ENCODE results near the gene UNC13A. TPM values are rescaled to one million over a fixed set of nuclear protein-coding genes. Genes with fewer than 3 reads are reported as not detected.

The UNC13A gene
- total and polyA plus RNA-seq, 2 donors (not counting 1 experiment from before 2014, with no cell fraction given): under 0.01 to 0.28 TPM

GRCh38 chr19:17685451-17686022 is 2.6 kb downstream of the UNC13A start:
- peaks cover 17% of the 10 kb centered on the region for H3K27me3 ChIP-seq (ENCODE audit: control insufficient read depth, insufficient read depth, low read length)
- no peak for TF ChIP-seq EZH2 (IDR thresholded peaks at IDR 0.05; ENCODE audit: low read length, missing control alignments)
- TF ChIP-seq CTCF (conservative IDR thresholded peaks at IDR 0.05 in 1 of 2, IDR thresholded peaks at IDR 0.05 in 1 of 2; ENCODE audit: low read depth in 1 of 2, low read length in 2 of 2): no peak
- H2AFZ ChIP-seq (ENCODE audit: low read length): no peak overlapping the region
- H3K4me2 ChIP-seq (ENCODE audit: extremely low read depth, insufficient read depth, low read length): no peak overlapping the region
- no peak overlapping the region for H3K27ac ChIP-seq (ENCODE audit: insufficient read depth, low read length)
- H3K4me1 ChIP-seq (ENCODE audit: control insufficient read depth, extremely low read depth, insufficient read depth, low read length): peaks cover 3% of the 10 kb centered on the region
- no peak overlapping the region for H3K9ac ChIP-seq (ENCODE audit: insufficient read depth, low read length)
- H4K20me1 ChIP-seq (ENCODE audit: control insufficient read depth, extremely low read depth, insufficient read depth, low read length): no peaks in the 10 kb centered on the region
- H3K9me3 ChIP-seq (ENCODE audit: control insufficient read depth, insufficient read depth, low read depth, low read length): no peaks in the 10 kb centered on the region
- no peaks in the 10 kb centered on the region for H3K79me2 ChIP-seq (ENCODE audit: control insufficient read depth, insufficient read depth, low read length)
- no peaks in the 10 kb centered on the region for H3K36me3 ChIP-seq (ENCODE audit: control insufficient read depth, insufficient read depth, low read length)
- H3K4me3 ChIP-seq (replicated peaks in 1 of 4; ENCODE audit: control extremely low read depth in 1 of 4, insufficient read depth in 1 of 4, low read depth in 3 of 4, low read length in 4 of 4): no peak overlapping the region
- no peak for DNase-seq (ENCODE audit: low read depth in 2 of 2)

GRCh38 chr19:17684256-17684655 is 3.9 kb downstream of the UNC13A start:
- Histone ChIP-seq H3K4me2 (ENCODE audit: extremely low read depth, insufficient read depth, low read length) (no peak overlapping the region), H2AFZ (ENCODE audit: low read length) (no peak overlapping the region), H3K4me3 (replicated peaks in 1 of 4; ENCODE audit: control extremely low read depth in 1 of 4, insufficient read depth in 1 of 4, low read depth in 3 of 4, low read length in 4 of 4) (no peak overlapping the region), H3K27ac (ENCODE audit: insufficient read depth, low read length) (no peak overlapping the region), H3K4me1 (ENCODE audit: control insufficient read depth, extremely low read depth, insufficient read depth, low read length) (peaks cover 9% of the 10 kb centered on the region), H4K20me1 (ENCODE audit: control insufficient read depth, extremely low read depth, insufficient read depth, low read length) (no peaks in the 10 kb centered on the region), H3K9me3 (ENCODE audit: control insufficient read depth, insufficient read depth, low read depth, low read length) (no peaks in the 10 kb centered on the region), H3K36me3 (ENCODE audit: control insufficient read depth, insufficient read depth, low read length) (no peaks in the 10 kb centered on the region), H3K27me3 (ENCODE audit: control insufficient read depth, insufficient read depth, low read length) (peaks cover 20% of the 10 kb centered on the region), H3K79me2 (ENCODE audit: control insufficient read depth, insufficient read depth, low read length) (no peaks in the 10 kb centered on the region), H3K9ac (ENCODE audit: insufficient read depth, low read length) (no peak overlapping the region)
- TF ChIP-seq EZH2 (IDR thresholded peaks at IDR 0.05; ENCODE audit: low read length, missing control alignments) (no peak), CTCF (conservative IDR thresholded peaks at IDR 0.05 in 1 of 2, IDR thresholded peaks at IDR 0.05 in 1 of 2; ENCODE audit: low read depth in 1 of 2, low read length in 2 of 2) (no peak)
- DNase-seq (ENCODE audit: low read depth in 2 of 2): no peak

- Histone ChIP-seq H2AFZ (ENCODE audit: low read length) (no peak overlapping the region), H3K79me2 (ENCODE audit: control insufficient read depth, insufficient read depth, low read length) (no peaks in the 10 kb centered on the region), H3K27me3 (ENCODE audit: control insufficient read depth, insufficient read depth, low read length) (peaks cover 16% of the 10 kb centered on the region), H3K4me3 (replicated peaks in 1 of 4; ENCODE audit: control extremely low read depth in 1 of 4, insufficient read depth in 1 of 4, low read depth in 3 of 4, low read length in 4 of 4) (no peak overlapping the region), H3K27ac (ENCODE audit: insufficient read depth, low read length) (no peak overlapping the region), H4K20me1 (ENCODE audit: control insufficient read depth, extremely low read depth, insufficient read depth, low read length) (no peaks in the 10 kb centered on the region), H3K9me3 (ENCODE audit: control insufficient read depth, insufficient read depth, low read depth, low read length) (no peaks in the 10 kb centered on the region), H3K4me2 (ENCODE audit: extremely low read depth, insufficient read depth, low read length) (no peak overlapping the region), H3K9ac (ENCODE audit: insufficient read depth, low read length) (no peak overlapping the region), H3K36me3 (ENCODE audit: control insufficient read depth, insufficient read depth, low read length) (no peaks in the 10 kb centered on the region), H3K4me1 (ENCODE audit: control insufficient read depth, extremely low read depth, insufficient read depth, low read length) (peaks cover 9% of the 10 kb centered on the region)
- no peak for DNase-seq (ENCODE audit: low read depth in 2 of 2)
- TF ChIP-seq CTCF (conservative IDR thresholded peaks at IDR 0.05 in 1 of 2, IDR thresholded peaks at IDR 0.05 in 1 of 2; ENCODE audit: low read depth in 1 of 2, low read length in 2 of 2) (no peak), EZH2 (IDR thresholded peaks at IDR 0.05; ENCODE audit: low read length, missing control alignments) (no peak)
These were observed 5.1 kb downstream of the UNC13A start for GRCh38 chr19:17683078-17683477.

All from fibroblast of lung (primary cell).